Measurements from ENCODE around the gene FRAS1.
"Not testable (repeated sequence)": the region's sequence is repeated elsewhere in the genome, so short reads cannot be mapped to it uniquely, and the experiment has no call there.

FRAS1 gene

GRCh38 chr4:78534286-78534955, 477.3 kb downstream of the FRAS1 start:
- DNase-seq (ENCODE audit: low read depth in 1 of 2, low spot score in 1 of 2) = no peak

DNA sequence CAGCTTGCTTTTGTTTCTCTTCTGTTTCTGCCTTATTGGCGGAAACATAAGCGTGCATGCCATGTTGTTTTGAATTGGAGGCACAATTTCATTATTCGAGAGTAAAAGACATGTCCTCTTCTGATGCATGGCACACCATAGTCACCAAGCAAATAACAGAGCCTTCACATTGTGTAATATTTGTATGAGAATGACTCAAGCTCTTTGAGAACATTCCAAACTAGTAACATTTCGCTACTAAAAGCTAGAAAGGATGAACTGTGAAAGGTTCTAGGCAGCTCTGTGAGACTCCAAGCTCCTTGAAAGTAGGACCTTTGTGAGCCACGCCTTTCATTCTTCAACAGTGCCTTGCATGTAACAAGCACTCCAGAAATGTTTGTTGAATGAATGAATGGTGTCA, 485.2 kb downstream of the FRAS1 start:
- no peak for DNase-seq (ENCODE audit: low read depth in 1 of 2, low spot score in 1 of 2)

- no peak for DNase-seq (ENCODE audit: low read depth in 1 of 2, low spot score in 1 of 2)
These were observed 486.5 kb downstream of the FRAS1 start for GRCh38 chr4:78543424-78544125.

DNA sequence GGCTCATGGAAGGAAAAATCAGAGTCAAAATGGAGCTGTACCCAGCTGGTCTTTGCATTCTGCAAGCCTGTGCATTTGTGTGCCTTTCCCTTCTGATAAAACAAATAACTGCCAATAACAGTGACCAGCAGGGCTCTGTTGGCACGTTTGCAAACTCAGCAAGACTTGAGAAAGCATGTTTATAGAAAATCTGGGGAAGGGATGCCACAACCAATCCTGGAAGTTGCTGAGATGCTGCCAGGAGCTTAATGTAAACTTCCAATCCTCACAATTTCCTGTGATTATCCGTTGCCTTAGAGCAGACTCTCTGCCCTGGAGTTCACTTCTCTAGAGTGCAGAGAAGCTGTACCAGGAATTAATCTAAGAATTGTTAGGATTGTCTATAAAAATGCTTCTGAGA, 487.6 kb downstream of the FRAS1 start:
- DNase-seq (ENCODE audit: low read depth in 1 of 2, low spot score in 1 of 2) = no peak

GRCh38 chr4:78545275-78546246, 488.4 kb downstream of the FRAS1 start:
- DNase-seq (ENCODE audit: low read depth in 1 of 2, low spot score in 1 of 2) = no peak

- not testable (repeated sequence) for DNase-seq (ENCODE audit: low read depth in 1 of 2, low spot score in 1 of 2)
These were observed 490.8 kb downstream of the FRAS1 start for GRCh38 chr4:78547899-78548298.

DNA sequence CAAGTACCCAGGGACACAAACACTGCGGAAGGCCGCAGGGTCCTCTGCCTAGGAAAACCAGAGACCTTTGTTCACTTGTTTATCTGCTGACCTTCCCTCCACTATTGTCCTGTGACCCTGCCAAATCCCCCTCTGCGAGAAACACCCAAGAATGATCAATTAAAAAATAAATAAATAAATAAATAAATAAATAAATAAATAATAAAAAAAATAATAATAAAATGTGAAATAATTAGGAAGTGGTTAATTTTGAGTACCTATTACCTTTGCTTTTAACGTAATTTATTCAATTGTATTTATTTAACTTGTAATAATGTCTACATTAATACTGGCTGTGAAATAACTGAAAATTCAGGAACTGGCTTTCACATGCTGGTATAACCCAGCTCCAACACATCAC, 491.8 kb downstream of the FRAS1 start:
- not testable (repeated sequence) for DNase-seq (ENCODE audit: low read depth in 1 of 2, low spot score in 1 of 2)

GRCh38 chr4:78551420-78552351, 494.6 kb downstream of the FRAS1 start, which contains the start of gene ANXA3:
TSS of gene ANXA3 (plus strand) at chr4:78551770. CDS start at chr4:78554474, 2,704 bp downstream.
- no peak for DNase-seq (ENCODE audit: low read depth in 1 of 2, low spot score in 1 of 2)

GRCh38 chr4:78552389-78553042, 495.4 kb downstream of the FRAS1 start:
- DNase-seq (ENCODE audit: low read depth in 1 of 2, low spot score in 1 of 2) = no peak

DNA sequence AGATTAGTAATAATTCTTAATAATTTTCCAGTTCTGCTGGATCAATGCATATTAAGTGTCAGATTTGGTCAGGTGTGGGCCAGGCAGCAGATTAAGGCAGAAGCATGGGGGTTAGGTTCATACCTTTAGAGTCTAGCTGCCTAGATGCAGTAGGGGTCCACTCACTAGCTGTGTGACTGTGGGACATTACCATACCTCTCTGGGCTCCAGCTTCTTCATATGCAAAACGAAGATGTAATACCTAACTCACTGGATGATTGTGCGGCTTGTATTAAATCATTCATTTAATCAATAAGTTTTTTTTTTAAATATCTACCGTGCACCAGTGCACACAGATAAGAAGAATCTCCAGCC, 495.9 kb downstream of the FRAS1 start:
- no peak for DNase-seq (ENCODE audit: low read depth in 1 of 2, low spot score in 1 of 2)

GRCh38 chr4:78553529-78554060, 496.5 kb downstream of the FRAS1 start:
- no peak for DNase-seq (ENCODE audit: low read depth in 1 of 2, low spot score in 1 of 2)

GRCh38 chr4:78556665-78557064, 499.5 kb downstream of the FRAS1 start:
- DNase-seq (ENCODE audit: low read depth in 1 of 2, low spot score in 1 of 2) = no peak

GRCh38 chr4:78557841-78558240, 500.7 kb downstream of the FRAS1 start:
- DNase-seq (ENCODE audit: low read depth in 1 of 2, low spot score in 1 of 2) = no peak

GRCh38 chr4:78558410-78558809, 501.3 kb downstream of the FRAS1 start:
- DNase-seq (ENCODE audit: low read depth in 1 of 2, low spot score in 1 of 2) = no peak

- DNase-seq (ENCODE audit: low read depth in 1 of 2, low spot score in 1 of 2) = no peak
These were observed 503.3 kb downstream of the FRAS1 start for GRCh38 chr4:78560296-78560963.

DNA sequence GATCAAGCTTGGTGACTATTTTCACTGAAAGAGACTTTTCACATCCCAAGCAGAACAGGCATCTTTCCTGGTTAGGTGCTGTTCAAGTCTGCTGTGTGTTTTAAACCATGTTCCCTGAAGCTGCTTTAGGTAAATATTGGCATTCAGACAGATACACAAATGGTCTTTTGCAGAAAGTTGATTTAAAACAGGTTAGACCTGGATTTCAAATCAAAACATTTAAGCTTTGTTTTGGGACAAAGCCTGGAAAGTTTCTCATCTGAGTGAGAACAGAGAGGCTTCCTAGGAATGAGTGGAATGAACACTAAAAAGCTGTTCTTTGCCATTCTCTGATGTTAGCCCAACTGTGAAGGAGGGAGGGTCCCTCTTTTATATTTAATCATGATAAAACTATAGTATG, 504.6 kb downstream of the FRAS1 start:
- no peak for DNase-seq (ENCODE audit: low read depth in 1 of 2, low spot score in 1 of 2)

DNA sequence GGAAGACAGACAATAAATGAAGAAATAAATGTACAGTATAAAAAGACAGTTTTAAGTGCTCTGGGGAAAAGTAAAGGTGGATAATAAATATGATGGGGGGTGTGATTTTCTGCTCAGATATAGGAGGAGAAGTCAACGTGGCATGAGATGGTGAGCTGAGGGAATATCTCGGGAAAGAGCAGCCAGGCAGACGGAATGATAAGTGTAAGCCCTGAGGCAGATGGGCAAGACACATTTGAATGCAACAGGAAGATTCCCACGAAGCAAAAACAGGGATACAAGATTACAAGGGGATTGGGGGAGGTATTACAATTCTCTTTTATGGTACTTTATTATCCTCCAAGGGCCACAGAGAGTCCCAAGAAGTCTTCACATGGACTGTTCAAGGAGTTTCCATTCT, 505.6 kb downstream of the FRAS1 start:
- DNase-seq (ENCODE audit: low read depth in 1 of 2, low spot score in 1 of 2) = no peak

GRCh38 chr4:78565971-78566372, 508.8 kb downstream of the FRAS1 start:
- no peak for DNase-seq (ENCODE audit: low read depth in 1 of 2, low spot score in 1 of 2)

GRCh38 chr4:78566834-78567499, 509.8 kb downstream of the FRAS1 start:
- no peak for DNase-seq (ENCODE audit: low read depth in 1 of 2, low spot score in 1 of 2)

Data from stimulated activated CD4-positive, alpha-beta T cell treated with anti-CD3 and anti-CD28 coated beads, Interleukin-15, amount 100 ng/mL, for 1 hour (primary cell).